ENCODE data around the gene CCSER1. TPM values are rescaled to one million over a fixed set of nuclear protein-coding genes. Genes with fewer than 3 reads are reported as not detected.

The CCSER1 gene
- total and polyA plus RNA-seq, 2 of the 8 experiments (the other 6 are each of a cell fraction or from before 2014, with no cell fraction given) = 0.26 to 0.84 TPM

DNA sequence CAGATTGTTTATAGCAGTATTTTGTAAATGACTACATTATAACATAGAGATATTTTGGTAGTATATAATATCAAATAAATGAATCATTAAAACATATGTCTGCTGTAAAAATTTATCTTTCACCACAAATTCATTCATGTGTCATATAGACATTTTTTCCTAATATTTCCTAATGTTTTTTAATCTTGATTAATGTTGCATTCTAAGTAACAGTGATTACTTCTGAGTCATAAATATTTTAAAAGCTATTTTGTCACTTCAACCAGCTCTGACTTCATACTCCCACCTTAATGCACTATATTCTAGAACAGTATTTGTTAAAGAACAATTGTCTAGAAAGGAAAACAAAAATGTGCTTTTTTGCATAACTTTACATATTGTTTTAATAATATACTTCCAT lies 904.6 kb downstream of the CCSER1 start:
- Histone ChIP-seq H3K27me3 (replicated peaks in 1 of 4; ENCODE audit: control insufficient read depth in 3 of 4, extremely low read depth in 1 of 4, insufficient read depth in 3 of 4, low read length in 3 of 4) (peaks cover 0 to 1% (median 0%) of the 10 kb centered on the region in 4 experiments; a peak in 1 of 7 replicates), H4K8ac (ENCODE audit: extremely low read depth, insufficient read depth, low read length) (no peak overlapping the region), H4K20me1 (replicated peaks in 1 of 2; ENCODE audit: control insufficient read depth in 1 of 2, insufficient read depth in 2 of 2, low read length in 2 of 2) (no peaks in the 10 kb centered on the region), H3K9ac (replicated peaks in 1 of 4; ENCODE audit: extremely low read depth in 1 of 4, low read depth in 3 of 4, low read length in 3 of 4) (no peak overlapping the region), H3K9me3 (ENCODE audit: insufficient read depth in 2 of 2, low read depth in 1 of 2, low read length in 1 of 2) (no peaks in the 10 kb centered on the region), H3K4me1 (replicated peaks in 1 of 4; ENCODE audit: control insufficient read depth in 3 of 4, insufficient read depth in 4 of 4, low read length in 3 of 4) (no peaks in the 10 kb centered on the region), H2BK120ac (replicated peaks; ENCODE audit: low read depth, low read length) (no peak overlapping the region), H2BK20ac (ENCODE audit: low read length) (no peak overlapping the region), H2BK5ac (ENCODE audit: low read depth, low read length) (no peak overlapping the region), H3K4me2 (ENCODE audit: insufficient read depth in 1 of 2, low read depth in 2 of 2, low read length in 2 of 2) (no peak overlapping the region), H3K4me3 (ENCODE audit: extremely low read depth in 1 of 4, insufficient read depth in 2 of 4, low read depth in 3 of 4, low read length in 4 of 4) (no peak overlapping the region), H4K5ac (ENCODE audit: insufficient read length, low read depth, low read length) (no peak overlapping the region), H3K79me1 (ENCODE audit: low read depth, low read length) (no peaks in the 10 kb centered on the region), H3K14ac (ENCODE audit: insufficient read length) (no peak overlapping the region), H3K36me3 (ENCODE audit: control insufficient read depth in 2 of 4, insufficient read depth in 4 of 4, low read length in 3 of 4) (no peaks in the 10 kb centered on the region), H3K4ac (replicated peaks; ENCODE audit: insufficient read length, low read depth, low read length) (no peak overlapping the region), H2AFZ (ENCODE audit: low read length) (no peak overlapping the region), H3K23me2 (ENCODE audit: low read depth, low read length) (no peaks in the 10 kb centered on the region), H2BK15ac (ENCODE audit: low read length) (no peak overlapping the region), H2AK5ac (ENCODE audit: low read depth, low read length) (no peak overlapping the region), H3K56ac (replicated peaks; ENCODE audit: insufficient read length, low read depth, low read length) (no peak overlapping the region), H4K91ac (replicated peaks; ENCODE audit: insufficient read length, low read length) (no peak overlapping the region), H3K79me2 (ENCODE audit: control insufficient read depth in 1 of 2, insufficient read depth in 2 of 2, low read length in 2 of 2) (no peaks in the 10 kb centered on the region), H3K27ac (ENCODE audit: low read depth, low read length) (no peak overlapping the region), H2BK12ac (ENCODE audit: low read depth, low read length) (no peak overlapping the region), H3K18ac (ENCODE audit: extremely low read depth, low read length) (no peak overlapping the region), H3K23ac (ENCODE audit: insufficient read length) (no peak overlapping the region)
- FAIRE-seq = no peak
- TF ChIP-seq CBX5 (IDR thresholded peaks at IDR 0.05; ENCODE audit: low read depth, low read length) (no peak), JUND (IDR thresholded peaks at IDR 0.05; ENCODE audit: low read length) (no peak), BCL11A (IDR thresholded peaks at IDR 0.05; ENCODE audit: low read depth in 2 of 2, low read length in 2 of 2) (no peak), BRCA1 (IDR thresholded peaks at IDR 0.05; ENCODE audit: low read depth, low read length) (no peak), SRF (IDR thresholded peaks at IDR 0.05; ENCODE audit: low read depth, low read length) (no peak), RAD21 (IDR thresholded peaks at IDR 0.05 in 1 of 2, conservative IDR thresholded peaks at IDR 0.05 in 1 of 2; ENCODE audit: low read depth in 2 of 2, low read length in 2 of 2) (no peak), NRF1 (IDR thresholded peaks at IDR 0.05; ENCODE audit: low read depth, low read length) (no peak), SP2 (IDR thresholded peaks at IDR 0.05; ENCODE audit: low read length) (no peak)
- ChIA-PET POLR2A (ENCODE audit: partially characterized antibody) (no interaction called here), CTCF (ENCODE audit: partially characterized antibody) (no interaction called here)
- no peak for DNase-seq (ENCODE audit: low read depth in 1 of 2, low spot score in 2 of 2)
